Right lobe of liver (tissue), 6 donors: Measurements from ENCODE around the gene CDKAL1. TPM values are rescaled to one million over a fixed set of nuclear protein-coding genes. Genes with fewer than 3 reads are reported as not detected.
A peak's percentile ranks its signal among the peaks of the same experiment; 100 is the strongest.

Experiments used
- ATAC-seq, 4 donors: fragments of 200-7000 bp; cut with Tn5 transposase; one replicate each; pipeline ENCODE4 v1.9.1; 2020; ENCODE audit warnings: mild to moderate bottlenecking in 4 of 4, moderate library complexity in 4 of 4
- DNase-seq, 3 donors: peaks; one replicate each; pipeline ENCODE4 v3.0.0-alpha.2; 2020
- H3K27ac ChIP-seq, 3 donors: fragments of 200-600 bp; one replicate each; pipeline ENCODE4 v1.8.0; 2022
- H3K27me3 ChIP-seq, 2 donors: fragments of 200-600 bp; one replicate each; pipeline ENCODE4 v1.8.0; 2022
- H3K36me3 ChIP-seq, 4 donors: fragments of 200-600 bp; sonication (generic) in 1 of 4; one replicate each; pipeline versions ENCODE4 v1.5.1 to v1.8.0; 2017 to 2022; ENCODE audit warnings: control low read depth in 1 of 4
- H3K4me1 ChIP-seq, 4 donors: fragments of 200-600 bp; sonication (generic) in 1 of 4; one replicate each; pipeline versions ENCODE4 v1.5.1 to v1.8.0; 2017 to 2022; ENCODE audit warnings: control low read depth in 1 of 4
- H3K4me3 ChIP-seq, 3 donors: fragments of 200-600 bp; one replicate each; pipeline ENCODE4 v1.8.0; 2022
- H3K9me3 ChIP-seq, 4 donors: fragments of 200-600 bp; sonication (generic) in 1 of 4; one replicate each; pipeline versions ENCODE4 v1.5.1 to v1.8.0; 2017 to 2022; ENCODE audit warnings: control low read depth in 1 of 4
- POLR2A ChIP-seq: fragments of 450-650 bp; IDR thresholded peaks from one replicate; pipeline ENCODE4 v1.6.1; 2017; ENCODE audit warnings: antibody characterized with exemption, mild to moderate bottlenecking
- WGBS: methylation state at CpG from one replicate; pipeline ENCODE4 v1.1.6; 2018; ENCODE audit warnings: low coverage, low lambda C conversion rate; ENCODE audit not compliant: insufficient coverage; ENCODE audit errors: missing lambda C conversion rate; 5-methylcytosine and 5-hydroxymethylcytosine counted together
- intact Hi-C, 2 donors: fragments of 100-400 bp; cut with DNase I; formaldehyde crosslinking; loops; one replicate each; pipeline versions ENCODE4 v1.11.2 to v1.14.1; 2022
- total RNA-seq, 6 experiments: library from RNA; depleted of rRNA in 2 of 6; stranded (reverse); fragments of >200 nt in 2 of 6; fragmentation: NEBNext Ultra II Directional in 3 of 6; extraction: Animal tissue kit (Norgen Biotek cat#: 25700) in 3 of 6; gene quantifications; one replicate each; pipeline versions ENCODE4 v1.1.0 to v1.2.4, GENCODE V29; 2016 to 2023
- TF ChIP-seq, protein P1 (sequence below), 4 donors: fragments of 200-600 bp in 3 of 4; fragments of 450-650 bp in 1 of 4; IDR thresholded peaks; one replicate each; pipeline versions ENCODE4 v1.5.1 to v1.8.0; 2016 to 2022; ENCODE audit warnings: antibody characterized with exemption in 4 of 4, mild to moderate bottlenecking in 2 of 4
- donor health status: DM: no; HTN: yes; CAD: no.
- donor health status: DM: no; HTN: no; CAD: no.
- donor health status: DM: no; HTN: no; CAD: no.
- donor health status: DM: no; HTN: yes; CAD: no.
- donor health status: DM: no; HTN: yes; CAD: no.

The CDKAL1 gene
- total RNA-seq, 6 experiments from 2014 or later, result 4.5 to 7.0 (median 6.2) TPM

DNA sequence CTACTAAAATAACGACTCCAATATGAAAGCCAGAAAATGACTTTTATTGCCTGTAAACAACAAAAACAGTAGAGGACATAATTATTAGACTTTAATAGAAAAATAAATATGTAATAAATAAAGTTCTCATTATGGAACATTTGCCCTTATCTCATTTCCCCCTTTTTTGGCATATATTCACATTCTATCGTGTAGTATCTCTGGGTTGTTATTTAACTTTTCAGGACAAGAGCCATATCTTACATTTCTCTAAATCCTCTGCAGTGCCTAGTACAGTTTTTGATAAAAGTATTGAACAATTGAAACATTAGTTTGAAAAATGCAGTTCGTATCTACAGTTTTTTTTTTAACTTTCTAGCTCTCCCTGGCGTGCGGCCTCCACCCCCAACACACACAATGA lies 617.3 kb downstream of the CDKAL1 start:
- ATAC-seq, result peak in 2 of 4 donors; percentile 20 to 66
- intact Hi-C loops, result no loop called here

GRCh38 chr6:21157186-21157929 lies 623.1 kb downstream of the CDKAL1 start:
- H3K4me3 ChIP-seq, result no peak overlapping the region
- H3K27ac ChIP-seq, result no peak overlapping the region
- no peaks in the 10 kb centered on the region for H3K27me3 ChIP-seq
- no peaks in the 10 kb centered on the region for H3K4me1 ChIP-seq
- no peaks in the 10 kb centered on the region for H3K9me3 ChIP-seq
- WGBS, result 73% methylated on average over 4 of the region's 4 CpGs
- TF ChIP-seq POLR2A, result no peak
- TF ChIP-seq, protein P1, sequence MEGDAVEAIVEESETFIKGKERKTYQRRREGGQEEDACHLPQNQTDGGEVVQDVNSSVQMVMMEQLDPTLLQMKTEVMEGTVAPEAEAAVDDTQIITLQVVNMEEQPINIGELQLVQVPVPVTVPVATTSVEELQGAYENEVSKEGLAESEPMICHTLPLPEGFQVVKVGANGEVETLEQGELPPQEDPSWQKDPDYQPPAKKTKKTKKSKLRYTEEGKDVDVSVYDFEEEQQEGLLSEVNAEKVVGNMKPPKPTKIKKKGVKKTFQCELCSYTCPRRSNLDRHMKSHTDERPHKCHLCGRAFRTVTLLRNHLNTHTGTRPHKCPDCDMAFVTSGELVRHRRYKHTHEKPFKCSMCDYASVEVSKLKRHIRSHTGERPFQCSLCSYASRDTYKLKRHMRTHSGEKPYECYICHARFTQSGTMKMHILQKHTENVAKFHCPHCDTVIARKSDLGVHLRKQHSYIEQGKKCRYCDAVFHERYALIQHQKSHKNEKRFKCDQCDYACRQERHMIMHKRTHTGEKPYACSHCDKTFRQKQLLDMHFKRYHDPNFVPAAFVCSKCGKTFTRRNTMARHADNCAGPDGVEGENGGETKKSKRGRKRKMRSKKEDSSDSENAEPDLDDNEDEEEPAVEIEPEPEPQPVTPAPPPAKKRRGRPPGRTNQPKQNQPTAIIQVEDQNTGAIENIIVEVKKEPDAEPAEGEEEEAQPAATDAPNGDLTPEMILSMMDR (IDR thresholded peaks at IDR 0.05), result no peak
- no peak for DNase-seq
- no peak for ATAC-seq
- H3K36me3 ChIP-seq, result no peaks in the 10 kb centered on the region
- intact Hi-C loops, result no loop called here

More for the DNA sequence above, 617.3 kb downstream of the CDKAL1 start:
- no peak for DNase-seq
- H3K9me3 ChIP-seq, result no peaks in the 10 kb centered on the region
- H3K36me3 ChIP-seq, result no peaks in the 10 kb centered on the region
- TF ChIP-seq, protein P1 (IDR thresholded peaks at IDR 0.05), result no peak
- no peak for TF ChIP-seq POLR2A
- H3K27ac ChIP-seq, result peak overlapping the region in 1 of 3 donors; percentile 7
- no peak overlapping the region for H3K4me3 ChIP-seq
- H3K27me3 ChIP-seq, result no peaks in the 10 kb centered on the region
- WGBS, result 43% methylated on average over 5 of the region's 5 CpGs
- peaks cover 0 to 7% (median 0%) of the 10 kb centered on the region in 4 donors for H3K4me1 ChIP-seq

DNA sequence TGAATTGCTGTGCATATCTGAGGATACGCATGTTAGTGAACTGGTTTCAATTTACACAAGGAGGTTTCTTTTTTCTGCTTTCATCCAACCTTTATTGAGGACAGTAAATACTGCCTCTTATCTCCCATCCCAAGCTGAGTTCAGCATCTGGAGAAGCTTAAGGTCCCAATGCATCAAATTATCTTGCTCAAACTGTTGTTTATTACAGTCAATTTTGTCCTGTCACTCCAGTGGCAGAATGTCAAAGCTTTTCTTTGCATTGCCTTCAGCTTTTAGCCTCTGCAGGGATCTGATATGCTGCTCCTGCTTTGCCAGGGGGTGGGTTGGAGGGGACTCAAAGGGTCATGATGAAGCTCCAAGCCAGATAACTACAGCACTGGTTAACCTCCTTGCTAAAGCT lies 623.9 kb downstream of the CDKAL1 start:
- Histone ChIP-seq H3K9me3 (no peaks in the 10 kb centered on the region), H3K27me3 (no peaks in the 10 kb centered on the region), H3K27ac (no peak overlapping the region), H3K36me3 (no peaks in the 10 kb centered on the region), H3K4me3 (no peak overlapping the region), H3K4me1 (no peaks in the 10 kb centered on the region)
- intact Hi-C loops, result no loop called here
- WGBS, result 100% methylated on average over 1 of the region's 1 CpG
- no peak for TF ChIP-seq POLR2A
- TF ChIP-seq, protein P1 (IDR thresholded peaks at IDR 0.05), result no peak
- ATAC-seq (no peak), DNase-seq (no peak)

GRCh38 chr6:21158873-21159272 lies 624.6 kb downstream of the CDKAL1 start:
- Histone ChIP-seq H3K9me3 (no peaks in the 10 kb centered on the region), H3K4me1 (no peaks in the 10 kb centered on the region), H3K4me3 (no peak overlapping the region), H3K27ac (no peak overlapping the region), H3K36me3 (no peaks in the 10 kb centered on the region), H3K27me3 (no peaks in the 10 kb centered on the region)
- intact Hi-C loops, result no loop called here
- WGBS, result 8% methylated on average over 1 of the region's 1 CpG
- DNase-seq (no peak), ATAC-seq (no peak)
- no peak for TF ChIP-seq POLR2A
- TF ChIP-seq, protein P1 (IDR thresholded peaks at IDR 0.05), result no peak
